IMR-90 (cell line): ENCODE measurements around the gene TECTB.

Experiments
- BHLHE40 ChIP-seq: fragments of 150-350 bp; IDR thresholded peaks from 2 replicates; pipeline ENCODE4 v1.6.1; 2016; ENCODE audit warnings: mild to moderate bottlenecking, low read depth, low read length
- CEBPB ChIP-seq: IDR thresholded peaks from 2 replicates; pipeline ENCODE4 v1.6.1; 2012; ENCODE audit warnings: low read depth, low read length, improper control_type of control experiment
- POLR2A ChIP-seq: IDR thresholded peaks from 2 replicates; pipeline ENCODE4 v1.6.1; 2012; ENCODE audit warnings: mild to moderate bottlenecking, low read depth, low read length
- TF ChIP-seq, protein P1 (sequence below): conservative IDR thresholded peaks from 2 replicates; pipeline ENCODE4 v1.5.1; 2012; ENCODE audit warnings: mild to moderate bottlenecking, low read depth, low read length, improper control_type of control experiment

- TF ChIP-seq CEBPB, result no peak
- TF ChIP-seq BHLHE40, result no peak
- TF ChIP-seq POLR2A, result no peak
- TF ChIP-seq, protein P1, sequence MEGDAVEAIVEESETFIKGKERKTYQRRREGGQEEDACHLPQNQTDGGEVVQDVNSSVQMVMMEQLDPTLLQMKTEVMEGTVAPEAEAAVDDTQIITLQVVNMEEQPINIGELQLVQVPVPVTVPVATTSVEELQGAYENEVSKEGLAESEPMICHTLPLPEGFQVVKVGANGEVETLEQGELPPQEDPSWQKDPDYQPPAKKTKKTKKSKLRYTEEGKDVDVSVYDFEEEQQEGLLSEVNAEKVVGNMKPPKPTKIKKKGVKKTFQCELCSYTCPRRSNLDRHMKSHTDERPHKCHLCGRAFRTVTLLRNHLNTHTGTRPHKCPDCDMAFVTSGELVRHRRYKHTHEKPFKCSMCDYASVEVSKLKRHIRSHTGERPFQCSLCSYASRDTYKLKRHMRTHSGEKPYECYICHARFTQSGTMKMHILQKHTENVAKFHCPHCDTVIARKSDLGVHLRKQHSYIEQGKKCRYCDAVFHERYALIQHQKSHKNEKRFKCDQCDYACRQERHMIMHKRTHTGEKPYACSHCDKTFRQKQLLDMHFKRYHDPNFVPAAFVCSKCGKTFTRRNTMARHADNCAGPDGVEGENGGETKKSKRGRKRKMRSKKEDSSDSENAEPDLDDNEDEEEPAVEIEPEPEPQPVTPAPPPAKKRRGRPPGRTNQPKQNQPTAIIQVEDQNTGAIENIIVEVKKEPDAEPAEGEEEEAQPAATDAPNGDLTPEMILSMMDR, result no peak
Observed at GRCh38 chr10:112296908-112297331, 13.7 kb downstream of the TECTB start.
